Fibroblast of pulmonary artery (primary cell): ENCODE measurements around the gene CR2.

Experiments used
- DNase-seq: peaks from one replicate; pipeline ENCODE4 v3.0.0-alpha.2; 2010; ENCODE audit warnings: low read depth
- H3K4me3 ChIP-seq: replicated peaks from 2 replicates; pipeline ENCODE4 v1.5.1; 2011; ENCODE audit warnings: low read depth, mild to moderate bottlenecking, control low read depth, low read length, moderate library complexity
- CTCF ChIP-seq: IDR thresholded peaks from 2 replicates; pipeline ENCODE4 v1.5.1; 2011; ENCODE audit warnings: mild to moderate bottlenecking, control low read depth, low read length, inconsistent platforms; ENCODE audit errors: missing control alignments

The CR2 gene

GRCh38 chr1:207454046-207454964 lies at the start of gene CR2:
Gene CR2, plus strand, starts transcription at chr1:207454328. Its CDS starts 91 bp downstream, at chr1:207454419.
- TF ChIP-seq CTCF = no peak
- no peak for DNase-seq
- no peak within 1 kb of the TSS for H3K4me3 ChIP-seq

GRCh38 chr1:207404849-207405525 lies 49.1 kb upstream of the CR2 start:
- DNase-seq = peak; percentile 86
- TF ChIP-seq CTCF = peak; percentile 83
- no peak overlapping the region for H3K4me3 ChIP-seq

- no peak overlapping the region for H3K4me3 ChIP-seq
- TF ChIP-seq CTCF = no peak
- DNase-seq = no peak
Measured at GRCh38 chr1:207405814-207406213, 48.3 kb upstream of the CR2 start.

- TF ChIP-seq CTCF = no peak
- peak; percentile 38 for DNase-seq
Measured at GRCh38 chr1:207407655-207408260, 46.4 kb upstream of the CR2 start.

GRCh38 chr1:207412845-207413244 lies 41.3 kb upstream of the CR2 start:
- TF ChIP-seq CTCF = no peak

More at GRCh38 chr1:207407655-207408260, 46.4 kb upstream of the CR2 start:
- no peak overlapping the region for H3K4me3 ChIP-seq

GRCh38 chr1:207414606-207415108 lies 39.5 kb upstream of the CR2 start:
- H3K4me3 ChIP-seq = no peak overlapping the region
- no peak for TF ChIP-seq CTCF
- no peak for DNase-seq

More at GRCh38 chr1:207412845-207413244, 41.3 kb upstream of the CR2 start:
- H3K4me3 ChIP-seq = no peak overlapping the region
- no peak for DNase-seq
